22Rv1 (cell line): ENCODE data around the gene AGTR1.
"Not testable (repeated sequence)": the region's sequence is repeated elsewhere in the genome, so short reads cannot be mapped to it uniquely, and the experiment has no call there.

Experiments used
- H3K27ac ChIP-seq: fragments of 450-650 bp; 2 replicates; pipeline ENCODE4 v1.5.1; 2017
- CTCF ChIP-seq: fragments of 450-650 bp; IDR thresholded peaks from 2 replicates; pipeline ENCODE4 v1.5.1; 2017; ENCODE audit warnings: mild to moderate bottlenecking
- ZFX ChIP-seq: fragments of 450-650 bp; IDR thresholded peaks from 2 replicates; pipeline ENCODE4 v1.6.1; 2017; ENCODE audit warnings: antibody characterized with exemption, borderline replicate concordance

Gene AGTR1

GRCh38 chr3:148778926-148779325, 81.2 kb downstream of the AGTR1 start:
- no peak overlapping the region for H3K27ac ChIP-seq
- no peak for TF ChIP-seq CTCF
- no peak for TF ChIP-seq ZFX

DNA sequence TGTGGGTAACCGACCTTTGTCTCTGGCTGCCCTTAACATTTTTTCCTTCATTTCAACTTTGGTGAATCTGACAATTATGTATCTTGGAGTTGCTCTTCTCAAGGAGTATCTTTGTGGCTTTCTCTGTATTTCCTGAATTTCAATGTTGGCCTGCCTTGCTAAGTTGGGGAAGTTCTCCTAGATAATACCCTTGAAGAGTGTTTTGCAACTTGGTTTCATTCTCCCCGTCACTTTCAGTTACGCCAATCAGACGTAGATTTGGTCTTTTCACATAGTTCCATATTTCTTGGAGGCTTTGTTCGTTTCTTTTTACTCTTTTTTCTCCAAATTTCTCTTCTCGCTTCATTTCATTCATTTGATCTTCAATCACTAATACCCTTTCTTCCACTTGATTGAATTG, 87.3 kb downstream of the AGTR1 start:
- H3K27ac ChIP-seq: not testable (repeated sequence)

DNA sequence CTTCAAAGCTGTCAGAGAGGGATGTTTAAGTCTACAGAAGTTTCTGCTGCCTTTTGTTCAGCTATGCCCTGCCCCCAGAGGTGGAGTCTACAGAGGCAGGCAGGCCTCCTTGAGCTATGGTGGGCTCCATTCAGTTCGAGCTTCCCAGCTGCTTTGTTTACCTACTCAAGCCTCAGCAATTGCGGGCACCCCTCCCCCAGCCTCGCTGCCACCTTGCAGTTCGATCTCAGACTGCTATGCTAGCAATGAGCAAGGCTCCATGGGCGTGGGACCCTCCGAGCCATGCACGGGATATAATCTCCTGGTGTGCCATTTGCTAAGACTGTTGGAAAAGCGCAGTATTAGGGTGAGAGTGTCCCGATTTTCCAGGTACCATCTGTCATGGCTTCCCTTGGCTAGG, 88.5 kb downstream of the AGTR1 start:
- not testable (repeated sequence) for H3K27ac ChIP-seq

DNA sequence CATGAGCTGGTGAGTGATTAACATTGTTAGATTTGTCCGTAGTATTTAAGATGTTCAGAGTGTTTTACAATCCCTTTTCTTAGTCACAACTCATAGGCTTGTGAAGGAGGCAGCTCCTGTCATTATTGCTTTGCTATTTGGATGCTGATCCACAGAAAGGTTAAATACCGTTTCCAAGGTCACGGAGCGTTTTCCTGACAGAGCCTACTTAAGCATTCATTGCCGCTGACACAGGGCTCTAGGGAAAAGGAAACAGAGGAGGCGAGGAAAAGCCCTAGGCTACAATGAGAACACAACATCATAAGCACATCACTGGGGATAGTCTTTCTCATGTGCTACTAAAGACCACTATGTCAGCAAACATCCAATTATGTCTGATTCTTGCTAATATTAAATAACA, 91.4 kb downstream of the AGTR1 start:
- no peak for TF ChIP-seq CTCF
- TF ChIP-seq ZFX: no peak
- H3K27ac ChIP-seq: no peak overlapping the region

GRCh38 chr3:148789906-148790305, 92.2 kb downstream of the AGTR1 start:
- H3K27ac ChIP-seq: no peak overlapping the region
- TF ChIP-seq ZFX (no peak), CTCF (no peak)

DNA sequence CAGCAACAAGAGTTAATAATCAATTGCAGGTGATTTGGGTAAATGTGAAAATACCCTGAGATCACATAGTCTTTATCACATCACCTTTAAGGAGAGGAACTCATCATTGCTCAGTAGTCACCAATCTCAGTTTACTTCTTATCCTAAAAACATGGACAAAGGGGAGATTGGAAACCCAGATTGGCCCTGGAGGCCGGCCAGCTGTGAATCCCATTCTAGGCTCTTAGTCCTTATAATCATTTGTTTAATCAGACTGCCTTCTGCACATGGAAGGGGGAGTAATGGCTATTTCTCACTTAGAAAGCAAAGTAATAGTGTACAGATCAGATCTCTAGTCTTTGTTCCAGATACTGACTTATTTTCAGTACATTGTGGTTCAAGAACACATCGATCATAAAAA, 92.7 kb downstream of the AGTR1 start:
- no peak for TF ChIP-seq ZFX
- TF ChIP-seq CTCF: no peak
- H3K27ac ChIP-seq: no peak overlapping the region

GRCh38 chr3:148790851-148791735, 93.4 kb downstream of the AGTR1 start:
- no peak for TF ChIP-seq ZFX
- no peak for TF ChIP-seq CTCF
- no peak overlapping the region for H3K27ac ChIP-seq

GRCh38 chr3:148791920-148792319, 94.2 kb downstream of the AGTR1 start:
- H3K27ac ChIP-seq: no peak overlapping the region
- TF ChIP-seq ZFX (no peak), CTCF (no peak)
